ENCODE measurements around the gene NSUN7.

Gene NSUN7

GRCh38 chr4:40731361-40731760 is 18.4 kb upstream of the NSUN7 start:
- H3K36me3 ChIP-seq (ENCODE audit: insufficient read depth, low read length): no peaks in the 10 kb centered on the region
- H3K9me3 ChIP-seq (ENCODE audit: insufficient read depth, low read length, severe bottlenecking): no peaks in the 10 kb centered on the region
- no peak for TF ChIP-seq CTCF (IDR thresholded peaks at IDR 0.05; ENCODE audit: borderline replicate concordance, extremely low read depth, low read length, poor library complexity, severe bottlenecking)
- no peak for TF ChIP-seq EZH2 (IDR thresholded peaks at IDR 0.05; ENCODE audit: borderline replicate concordance, low read depth, low read length, severe bottlenecking)
- DNase-seq (no peak), ATAC-seq (ENCODE audit: insufficient read depth, low read depth) (no peak)
- no peaks in the 10 kb centered on the region for H3K4me1 ChIP-seq (ENCODE audit: insufficient read depth, low read length)
- H3K4me3 ChIP-seq (ENCODE audit: low read depth in 1 of 2, low read length in 2 of 2): no peak overlapping the region
- H3K27me3 ChIP-seq (ENCODE audit: insufficient read depth, low read length, poor library complexity): peaks cover 2% of the 10 kb centered on the region
- H3K9ac ChIP-seq (ENCODE audit: low read depth, low read length): no peak overlapping the region
- H4K20me1 ChIP-seq (ENCODE audit: insufficient read depth, low read length): no peaks in the 10 kb centered on the region
- no peak overlapping the region for H2AFZ ChIP-seq (ENCODE audit: low read depth, low read length)
- no peak overlapping the region for H3K27ac ChIP-seq (ENCODE audit: low read length)
- no peak overlapping the region for H3K4me2 ChIP-seq (ENCODE audit: insufficient read depth, low read length)
- no peaks in the 10 kb centered on the region for H3K79me2 ChIP-seq (ENCODE audit: insufficient read depth, low read length)

- no peak for TF ChIP-seq CTCF (IDR thresholded peaks at IDR 0.05; ENCODE audit: borderline replicate concordance, extremely low read depth, low read length, poor library complexity, severe bottlenecking)
- no peak for TF ChIP-seq EZH2 (IDR thresholded peaks at IDR 0.05; ENCODE audit: borderline replicate concordance, low read depth, low read length, severe bottlenecking)
- H2AFZ ChIP-seq (ENCODE audit: low read depth, low read length): no peak overlapping the region
- H3K4me3 ChIP-seq (ENCODE audit: low read depth in 1 of 2, low read length in 2 of 2): no peak overlapping the region
- H3K9me3 ChIP-seq (ENCODE audit: insufficient read depth, low read length, severe bottlenecking): no peaks in the 10 kb centered on the region
- ATAC-seq (ENCODE audit: insufficient read depth, low read depth): no peak
- H4K20me1 ChIP-seq (ENCODE audit: insufficient read depth, low read length): no peaks in the 10 kb centered on the region
- H3K4me1 ChIP-seq (ENCODE audit: insufficient read depth, low read length): no peaks in the 10 kb centered on the region
- H3K9ac ChIP-seq (ENCODE audit: low read depth, low read length): no peak overlapping the region
- no peak overlapping the region for H3K27ac ChIP-seq (ENCODE audit: low read length)
- no peak overlapping the region for H3K4me2 ChIP-seq (ENCODE audit: insufficient read depth, low read length)
- no peaks in the 10 kb centered on the region for H3K36me3 ChIP-seq (ENCODE audit: insufficient read depth, low read length)
- no peak for DNase-seq
- no peaks in the 10 kb centered on the region for H3K79me2 ChIP-seq (ENCODE audit: insufficient read depth, low read length)
- H3K27me3 ChIP-seq (ENCODE audit: insufficient read depth, low read length, poor library complexity): peaks cover 2% of the 10 kb centered on the region
Measured at GRCh38 chr4:40731792-40732245, 17.9 kb upstream of the NSUN7 start.

- Histone ChIP-seq H3K4me1 (ENCODE audit: insufficient read depth, low read length) (no peaks in the 10 kb centered on the region), H3K27ac (ENCODE audit: low read length) (no peak overlapping the region), H2AFZ (ENCODE audit: low read depth, low read length) (no peak overlapping the region), H3K9me3 (ENCODE audit: insufficient read depth, low read length, severe bottlenecking) (no peaks in the 10 kb centered on the region), H4K20me1 (ENCODE audit: insufficient read depth, low read length) (no peaks in the 10 kb centered on the region), H3K36me3 (ENCODE audit: insufficient read depth, low read length) (no peaks in the 10 kb centered on the region), H3K79me2 (ENCODE audit: insufficient read depth, low read length) (no peaks in the 10 kb centered on the region), H3K4me2 (ENCODE audit: insufficient read depth, low read length) (no peak overlapping the region), H3K4me3 (ENCODE audit: low read depth in 1 of 2, low read length in 2 of 2) (no peak overlapping the region), H3K27me3 (ENCODE audit: insufficient read depth, low read length, poor library complexity) (peaks cover 2% of the 10 kb centered on the region), H3K9ac (ENCODE audit: low read depth, low read length) (no peak overlapping the region)
- TF ChIP-seq EZH2 (IDR thresholded peaks at IDR 0.05; ENCODE audit: borderline replicate concordance, low read depth, low read length, severe bottlenecking): no peak
- no peak for TF ChIP-seq CTCF (IDR thresholded peaks at IDR 0.05; ENCODE audit: borderline replicate concordance, extremely low read depth, low read length, poor library complexity, severe bottlenecking)
- ATAC-seq (ENCODE audit: insufficient read depth, low read depth): no peak
- DNase-seq: no peak
Measured at GRCh38 chr4:40733752-40734151, 16.0 kb upstream of the NSUN7 start.

- H3K27me3 ChIP-seq (ENCODE audit: insufficient read depth, low read length, poor library complexity): peaks cover 2% of the 10 kb centered on the region
- H3K4me1 ChIP-seq (ENCODE audit: insufficient read depth, low read length): no peaks in the 10 kb centered on the region
- no peaks in the 10 kb centered on the region for H4K20me1 ChIP-seq (ENCODE audit: insufficient read depth, low read length)
- H3K9me3 ChIP-seq (ENCODE audit: insufficient read depth, low read length, severe bottlenecking): no peaks in the 10 kb centered on the region
- H3K27ac ChIP-seq (ENCODE audit: low read length): no peak overlapping the region
- H2AFZ ChIP-seq (ENCODE audit: low read depth, low read length): no peak overlapping the region
- no peak for ATAC-seq (ENCODE audit: insufficient read depth, low read depth)
- no peak for DNase-seq
- H3K36me3 ChIP-seq (ENCODE audit: insufficient read depth, low read length): no peaks in the 10 kb centered on the region
- H3K4me2 ChIP-seq (ENCODE audit: insufficient read depth, low read length): no peak overlapping the region
- no peak overlapping the region for H3K9ac ChIP-seq (ENCODE audit: low read depth, low read length)
- no peak overlapping the region for H3K4me3 ChIP-seq (ENCODE audit: low read depth in 1 of 2, low read length in 2 of 2)
- TF ChIP-seq CTCF (IDR thresholded peaks at IDR 0.05; ENCODE audit: borderline replicate concordance, extremely low read depth, low read length, poor library complexity, severe bottlenecking) (no peak), EZH2 (IDR thresholded peaks at IDR 0.05; ENCODE audit: borderline replicate concordance, low read depth, low read length, severe bottlenecking) (no peak)
- no peaks in the 10 kb centered on the region for H3K79me2 ChIP-seq (ENCODE audit: insufficient read depth, low read length)
Measured at GRCh38 chr4:40734497-40734896, 15.3 kb upstream of the NSUN7 start.
